Adrenal gland (tissue), 12 donors: Measurements from ENCODE around the gene ABCB9. TPM values are rescaled to one million over a fixed set of nuclear protein-coding genes. Genes with fewer than 3 reads are reported as not detected.
A peak's percentile ranks its signal among the peaks of the same experiment; 100 is the strongest.
"Not testable (repeated sequence)": the region's sequence is repeated elsewhere in the genome, so short reads cannot be mapped to it uniquely, and the experiment has no call there.

Experiments
- DNase-seq, 7 donors: peaks; one replicate each; pipeline ENCODE4 v3.0.0-alpha.2; 2019 to 2020
- H3K27ac ChIP-seq, 5 donors: fragments of 200-600 bp; sonication (generic) in 4 of 5; 1 replicate in 3 of 5; 2 replicates in 2 of 5; pipeline versions ENCODE4 v1.5.1 to v1.8.0; 2016 to 2020; ENCODE audit warnings: mild to moderate bottlenecking in 1 of 5
- H3K27me3 ChIP-seq: fragments of 200-600 bp; 2 replicates; pipeline ENCODE4 v1.8.0; 2021
- H3K36me3 ChIP-seq, 2 donors: fragments of 200-600 bp; replicated peaks in 1 of 2; 1 replicate in 1 of 2; 2 replicates in 1 of 2; pipeline versions ENCODE4 v1.5.1 to v1.8.0; 2018 to 2022
- H3K4me1 ChIP-seq, 2 donors: fragments of 200-600 bp; replicated peaks in 1 of 2; 1 replicate in 1 of 2; 2 replicates in 1 of 2; pipeline versions ENCODE4 v1.5.1 to v1.8.0; 2018 to 2021
- H3K4me3 ChIP-seq, 4 donors: fragments of 200-600 bp; sonication (generic) in 3 of 4; one replicate each; pipeline ENCODE4 v1.5.1; 2016 to 2018
- H3K9me3 ChIP-seq, 3 donors: fragments of 200-600 bp; sonication (generic) in 1 of 3; replicated peaks in 1 of 3; 1 replicate in 2 of 3; 2 replicates in 1 of 3; pipeline versions ENCODE4 v1.5.1 to v1.8.0; 2016 to 2021
- CTCF ChIP-seq, 6 experiments: fragments of 450-650 bp in 4 of 6; fragments of 200-600 bp in 2 of 6; sonication (generic) in 1 of 6; IDR thresholded peaks; 1 replicate in 5 of 6; 2 replicates in 1 of 6; pipeline versions ENCODE4 v1.5.1 to v1.8.0; 2016 to 2021; ENCODE audit warnings: antibody characterized with exemption in 6 of 6, mild to moderate bottlenecking in 2 of 6, moderate library complexity in 1 of 6
- POLR2A ChIP-seq, 2 donors: fragments of 450-650 bp; IDR thresholded peaks; one replicate each; pipeline ENCODE4 v1.6.1; 2017; ENCODE audit warnings: antibody characterized with exemption in 2 of 2, mild to moderate bottlenecking in 2 of 2, moderate library complexity in 1 of 2
- WGBS, 4 donors: extraction: QIAGEN DNeasy Blood & Tissue Kit in 2 of 4; methylation state at CpG; one replicate each; pipeline versions ENCODE4 v1.1.5 to v1.1.7; 2013 to 2017; 5-methylcytosine and 5-hydroxymethylcytosine counted together
- intact Hi-C, 2 donors: fragments of 100-400 bp; cut with DNase I; formaldehyde crosslinking; loops; one replicate each; pipeline versions ENCODE4 v1.14.1 to v1.15.0; 2022 to 2023
- polyA plus RNA-seq, 3 donors: library from polyadenylated mRNA; stranded (reverse); fragments of 200-250 nt in 2 of 3; fragments of 350-450 nt in 1 of 3; fragmentation: Illumina TruSeq in 1 of 3; extraction: RNeasy Lipid Tissue Mini Kit (QIAGEN cat#74804) in 1 of 3; gene quantifications; one replicate each; pipeline ENCODE4 v1.2.3, GENCODE V29; 2013 to 2014
- total RNA-seq, 9 donors: library from RNA; depleted of rRNA in 4 of 9; stranded (reverse); fragments of >200 nt in 4 of 9; fragments of 120-200 nt in 1 of 9; fragmentation: NEBNext Ultra II Directional in 1 of 9; extraction: Animal tissue kit (Norgen Biotek cat#: 25700) in 1 of 9; gene quantifications; one replicate each; pipeline versions ENCODE4 v1.1.0 to v1.2.4, GENCODE V29; 2013 to 2023
- donor health status: healthy with polysubstance abuse.
- donor health status: Bipolar disorder and iron deficiency.
- donor health status: DM: yes; HTN: yes; CAD: no.
- donor health status: DM: no; HTN: no; CAD: no.
- donor health status: DM: no; HTN: no; CAD: no.
- donor health status: DM: yes; HTN: yes; CAD: no.

Gene ABCB9
- total and polyA plus RNA-seq, 12 donors = 2.0 to 10.0 (median 6.2) TPM

- Histone ChIP-seq H3K4me1 (peaks cover 23 to 25% of the 10 kb centered on the region in 2 donors), H3K27ac (peak overlapping the region in 1 of 5 donors; percentile 7), H3K4me3 (no peak overlapping the region), H3K9me3 (no peaks in the 10 kb centered on the region), H3K27me3 (no peaks in the 10 kb centered on the region), H3K36me3 (no peaks in the 10 kb centered on the region)
- peak in 6 of 7 donors; percentile 35 to 69 (median 62) for DNase-seq
- TF ChIP-seq POLR2A (IDR thresholded peaks at IDR 0.05) (no peak), CTCF (IDR thresholded peaks at IDR 0.05) (no peak)
- intact Hi-C loops = loop anchor here in 1 of 2 donors (10.0 kb wide), 1 partner anchor 150 kb away; no protein-coding TSS in a partner anchor
- WGBS, 4 donors = 54 to 66% (median 59%) methylated on average over 3 to 14 of the region's 14 CpGs
These were observed 21.4 kb downstream of the ABCB9 start for GRCh38 chr12:122944605-122945592.

- Histone ChIP-seq H3K4me1 (peaks cover 23 to 25% of the 10 kb centered on the region in 2 donors), H3K27me3 (no peaks in the 10 kb centered on the region), H3K4me3 (no peak overlapping the region), H3K9me3 (no peaks in the 10 kb centered on the region), H3K36me3 (no peaks in the 10 kb centered on the region), H3K27ac (peak overlapping the region in 1 of 5 donors; percentile 35)
- peak in 3 of 7 donors; percentile 33 to 60 (median 35) for DNase-seq
- no peak for TF ChIP-seq CTCF (IDR thresholded peaks at IDR 0.05)
- TF ChIP-seq POLR2A (IDR thresholded peaks at IDR 0.05) = no peak
- 52 to 67% (median 62%) methylated on average over 13 of the region's 13 CpGs for WGBS, 4 donors
- intact Hi-C loops = loop anchor here in 1 of 2 donors (10.0 kb wide), 1 partner anchor 148 kb away; no protein-coding TSS in a partner anchor
These were observed 23.1 kb downstream of the ABCB9 start for GRCh38 chr12:122943196-122943595.

GRCh38 chr12:122942637-122943036 is 23.6 kb downstream of the ABCB9 start:
- intact Hi-C loops = loop anchor here in 1 of 2 donors (10.0 kb wide), 1 partner anchor 148 kb away; no protein-coding TSS in a partner anchor
- H3K4me1 ChIP-seq = peaks cover 23 to 25% of the 10 kb centered on the region in 2 donors
- WGBS, 4 donors = 91 to 100% (median 94%) methylated on average over 1 to 2 of the region's 2 CpGs
- H3K9me3 ChIP-seq = no peaks in the 10 kb centered on the region
- H3K27me3 ChIP-seq = no peaks in the 10 kb centered on the region
- no peaks in the 10 kb centered on the region for H3K36me3 ChIP-seq
- peak overlapping the region in 1 of 5 donors; percentile 35 for H3K27ac ChIP-seq
- no peak overlapping the region for H3K4me3 ChIP-seq
- no peak for TF ChIP-seq POLR2A (IDR thresholded peaks at IDR 0.05)
- TF ChIP-seq CTCF (IDR thresholded peaks at IDR 0.05) = no peak
- no peak for DNase-seq

GRCh38 chr12:122941351-122941750 is 24.9 kb downstream of the ABCB9 start:
- not testable (repeated sequence) for H3K9me3 ChIP-seq, H3K27me3 ChIP-seq, DNase-seq, H3K36me3 ChIP-seq, H3K27ac ChIP-seq, H3K4me3 ChIP-seq
- 79 to 87% (median 82%) methylated on average over 5 of the region's 5 CpGs for WGBS, 4 donors
- intact Hi-C loops = loop anchor here in 1 of 2 donors (10.0 kb wide), 1 partner anchor 147 kb away; no protein-coding TSS in a partner anchor
- H3K4me1 ChIP-seq = peaks cover 12 to 15% of the 10 kb centered on the region in 2 donors
